ENCODE data around the gene GRAP2.

GRAP2 gene

GRCh38 chr22:40014667-40015248 is 113.9 kb downstream of the GRAP2 start:
- no peak for DNase-seq (ENCODE audit: low spot score)

- DNase-seq (ENCODE audit: low spot score), result no peak
Observed at GRCh38 chr22:40015358-40015976, 114.6 kb downstream of the GRAP2 start.

GRCh38 chr22:40018051-40018450 is 117.2 kb downstream of the GRAP2 start:
- no peak for DNase-seq (ENCODE audit: low spot score)

- no peak for DNase-seq (ENCODE audit: low spot score)
Observed at GRCh38 chr22:40019100-40019499, 118.2 kb downstream of the GRAP2 start.

- no peak for DNase-seq (ENCODE audit: low spot score)
Observed at GRCh38 chr22:40020956-40021355, 120.1 kb downstream of the GRAP2 start.

- no peak for DNase-seq (ENCODE audit: low spot score)
Observed at GRCh38 chr22:40021401-40022000, 120.6 kb downstream of the GRAP2 start.

DNA sequence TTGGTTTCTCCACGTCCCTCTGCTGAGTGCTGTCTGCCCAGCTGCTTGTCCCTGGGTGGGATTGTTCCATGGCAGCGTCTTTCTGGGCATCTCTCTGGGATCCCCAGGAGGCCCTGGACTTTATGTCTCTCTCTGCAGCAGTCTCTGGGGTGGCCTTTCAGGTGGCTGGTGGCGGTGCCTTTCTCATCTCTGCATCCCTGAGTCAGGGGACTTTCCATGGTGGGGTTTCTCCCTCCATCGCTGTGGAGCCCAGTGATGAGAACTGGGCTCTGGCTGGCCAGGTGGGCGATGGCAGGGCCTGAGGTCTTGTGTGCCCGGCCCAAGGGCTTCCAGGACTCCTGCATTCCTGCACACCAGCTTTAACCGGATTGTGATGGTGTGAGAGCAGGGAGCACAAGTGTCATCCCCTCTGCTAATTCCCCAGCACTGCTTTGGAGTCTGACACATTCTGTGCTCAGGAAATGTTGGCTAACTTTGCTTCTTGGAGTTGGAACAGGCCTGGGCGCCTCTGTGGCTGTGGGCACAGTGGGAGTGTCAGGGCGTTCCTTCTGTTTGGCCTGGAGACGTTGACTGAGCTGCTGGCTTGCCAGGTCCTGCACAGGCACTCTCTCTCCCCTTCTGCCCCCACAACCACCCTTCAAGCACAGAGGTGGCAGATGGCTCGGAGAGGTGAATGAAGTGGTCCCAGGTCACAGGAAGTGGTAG is 121.8 kb downstream of the GRAP2 start:
- DNase-seq (ENCODE audit: low spot score), result no peak

Measured in pons (tissue), 1 donor.